Liver (tissue), 9 donors: ENCODE data around the gene NEDD4. TPM values are rescaled to one million over a fixed set of nuclear protein-coding genes. Genes with fewer than 3 reads are reported as not detected.

Experiments used
- DNase-seq: peaks from one replicate; pipeline ENCODE4 v3.0.0-alpha.2; 2017; ENCODE audit warnings: low spot score
- H3K27ac ChIP-seq, 2 donors: one replicate each; pipeline ENCODE4 v1.7.0; 2013; ENCODE audit warnings: inconsistent platforms in 2 of 2, low read length in 2 of 2, control low read depth in 1 of 2, low read depth in 1 of 2, mild to moderate bottlenecking in 1 of 2
- H3K27me3 ChIP-seq, 4 donors: one replicate each; pipeline versions ENCODE4 v1.6.1 to v1.7.0; 2013; ENCODE audit warnings: low read length in 3 of 4, inconsistent platforms in 1 of 4, mild to moderate bottlenecking in 1 of 4, moderate library complexity in 1 of 4; ENCODE audit not compliant: control insufficient read depth in 4 of 4, insufficient read depth in 4 of 4
- H3K36me3 ChIP-seq, 4 donors: one replicate each; pipeline versions ENCODE4 v1.6.1 to v1.7.0; 2013; ENCODE audit warnings: low read length in 3 of 4, mild to moderate bottlenecking in 3 of 4, low read depth in 1 of 4, moderate library complexity in 1 of 4; ENCODE audit not compliant: control insufficient read depth in 4 of 4, insufficient read depth in 3 of 4
- H3K4me1 ChIP-seq, 4 donors: one replicate each; pipeline versions ENCODE4 v1.6.1 to v1.7.0; 2013; ENCODE audit warnings: low read length in 3 of 4, mild to moderate bottlenecking in 3 of 4, moderate library complexity in 1 of 4; ENCODE audit not compliant: control insufficient read depth in 4 of 4, insufficient read depth in 4 of 4
- H3K4me3 ChIP-seq, 3 donors: one replicate each; pipeline versions ENCODE4 v1.6.1 to v1.7.0; 2013; ENCODE audit warnings: low read length in 3 of 3, control low read depth in 1 of 3, low read depth in 1 of 3, mild to moderate bottlenecking in 1 of 3
- H3K9ac ChIP-seq, 2 donors: one replicate each; pipeline ENCODE4 v1.7.0; 2013; ENCODE audit warnings: low read length in 2 of 2, mild to moderate bottlenecking in 2 of 2, moderate library complexity in 2 of 2, control low read depth in 1 of 2, low read depth in 1 of 2
- H3K9me3 ChIP-seq, 4 donors: one replicate each; pipeline versions ENCODE4 v1.6.1 to v1.7.0; 2013; ENCODE audit warnings: low read length in 3 of 4; ENCODE audit not compliant: control insufficient read depth in 4 of 4
- ATF3 ChIP-seq: IDR thresholded peaks from 2 replicates; pipeline ENCODE4 v1.6.1; 2016; ENCODE audit warnings: antibody characterized with exemption
- CTCF ChIP-seq: fragments of 150-350 bp; IDR thresholded peaks from 2 replicates; pipeline ENCODE4 v1.5.1; 2017; ENCODE audit warnings: improper control_type of control experiment, low read depth, low read length; ENCODE audit not compliant: missing input control
- EGR1 ChIP-seq, 2 donors: IDR thresholded peaks; 2 replicates each; pipeline ENCODE4 v1.6.1; 2016 to 2018; ENCODE audit warnings: antibody characterized with exemption in 2 of 2, low read depth in 2 of 2
- FOXA1 ChIP-seq: IDR thresholded peaks from 2 replicates; pipeline ENCODE4 v1.6.1; 2016; ENCODE audit warnings: antibody characterized with exemption
- FOXA2 ChIP-seq: IDR thresholded peaks from 2 replicates; pipeline ENCODE4 v1.6.1; 2016; ENCODE audit warnings: antibody characterized with exemption
- GABPA ChIP-seq, 2 donors: IDR thresholded peaks in 1 of 2; conservative IDR thresholded peaks in 1 of 2; 2 replicates each; pipeline ENCODE4 v1.6.1; 2016; ENCODE audit warnings: antibody characterized with exemption in 2 of 2, mild to moderate bottlenecking in 1 of 2, moderate library complexity in 1 of 2
- HNF4A ChIP-seq, 2 donors: conservative IDR thresholded peaks; 2 replicates each; pipeline ENCODE4 v1.6.1; 2016; ENCODE audit warnings: antibody characterized with exemption in 2 of 2, mild to moderate bottlenecking in 2 of 2
- HNF4G ChIP-seq: IDR thresholded peaks from 2 replicates; pipeline ENCODE4 v1.6.1; 2016; ENCODE audit warnings: antibody characterized with exemption
- JUND ChIP-seq, 2 donors: IDR thresholded peaks; 2 replicates each; pipeline ENCODE4 v1.6.1; 2016; ENCODE audit warnings: antibody characterized with exemption in 2 of 2
- MAX ChIP-seq: IDR thresholded peaks from 2 replicates; pipeline ENCODE4 v1.6.1; 2016; ENCODE audit warnings: antibody characterized with exemption
- NR2F2 ChIP-seq: IDR thresholded peaks from 2 replicates; pipeline ENCODE4 v1.6.1; 2016; ENCODE audit warnings: antibody characterized with exemption
- RAD21 ChIP-seq, 2 donors: IDR thresholded peaks; 2 replicates each; pipeline ENCODE4 v1.6.1; 2016; ENCODE audit warnings: antibody characterized with exemption in 2 of 2, mild to moderate bottlenecking in 2 of 2
- REST ChIP-seq: IDR thresholded peaks from 2 replicates; pipeline ENCODE4 v1.6.1; 2016; ENCODE audit warnings: antibody characterized with exemption, mild to moderate bottlenecking
- RXRA ChIP-seq, 2 donors: IDR thresholded peaks; 2 replicates each; pipeline ENCODE4 v1.6.1; 2017 to 2018; ENCODE audit warnings: antibody characterized with exemption in 2 of 2, mild to moderate bottlenecking in 1 of 2
- SP1 ChIP-seq: IDR thresholded peaks from 2 replicates; pipeline ENCODE4 v1.6.1; 2018; ENCODE audit warnings: antibody characterized with exemption, mild to moderate bottlenecking
- TAF1 ChIP-seq: conservative IDR thresholded peaks from 2 replicates; pipeline ENCODE4 v1.6.1; 2016; ENCODE audit warnings: antibody characterized with exemption, mild to moderate bottlenecking
- YY1 ChIP-seq: IDR thresholded peaks from 2 replicates; pipeline ENCODE4 v1.6.1; 2016; ENCODE audit warnings: antibody characterized with exemption, mild to moderate bottlenecking
- ZBTB33 ChIP-seq: IDR thresholded peaks from 2 replicates; pipeline ENCODE4 v1.6.1; 2016; ENCODE audit warnings: antibody characterized with exemption
- polyA plus RNA-seq, 2 donors: library from polyadenylated mRNA; stranded (reverse) in 1 of 2; unstranded in 1 of 2; fragments of 200-250 nt in 1 of 2; fragments of >200 nt in 1 of 2; fragmentation: Nextera tagmentation in 1 of 2; extraction: Ambion mirVana in 1 of 2; gene quantifications; one replicate each; pipeline versions ENCODE4 v1.2.1 to v1.2.3, GENCODE V29; 2013 to 2015
- total RNA-seq, 2 donors: library from RNA; depleted of rRNA; stranded (reverse); fragments of >200 nt; gene quantifications; one replicate each; pipeline ENCODE4 v1.2.3, GENCODE V29; 2014
- donor health status: healthy.
- donor health status: healthy.
- donor health status: healthy.
- donor health status: healthy.
- donor health status: healthy.

NEDD4 gene
- total and polyA plus RNA-seq, 4 donors = 9.1 to 17.5 (median 12.4) TPM

- Histone ChIP-seq H3K4me1 (no peaks in the 10 kb centered on the region), H3K27me3 (no peaks in the 10 kb centered on the region)
- no peak for DNase-seq
Observed at GRCh38 chr15:55784286-55784685, 209.1 kb downstream of the NEDD4 start.

More at GRCh38 chr15:55784286-55784685, 209.1 kb downstream of the NEDD4 start:
- H3K9me3 ChIP-seq = no peaks in the 10 kb centered on the region
- no peak overlapping the region for H3K27ac ChIP-seq
- TF ChIP-seq CTCF = no peak
- no peak for TF ChIP-seq EGR1 (IDR thresholded peaks at IDR 0.05; ENCODE audit: low read depth in 2 of 2)
- TF ChIP-seq TAF1 = no peak
- no peak for TF ChIP-seq RAD21 (IDR thresholded peaks at IDR 0.05)
- no peak for TF ChIP-seq YY1
- TF ChIP-seq ATF3 = no peak
- TF ChIP-seq RXRA (IDR thresholded peaks at IDR 0.05) = no peak
- no peak for TF ChIP-seq FOXA1
- no peak for TF ChIP-seq SP1
- no peak for TF ChIP-seq GABPA (IDR thresholded peaks at IDR 0.05 in 1 of 2, conservative IDR thresholded peaks at IDR 0.05 in 1 of 2)
- no peak for TF ChIP-seq JUND (IDR thresholded peaks at IDR 0.05)
- no peak for TF ChIP-seq ZBTB33
- no peak for TF ChIP-seq NR2F2
- no peak for TF ChIP-seq FOXA2
- TF ChIP-seq HNF4A (conservative IDR thresholded peaks at IDR 0.05) = no peak
- no peak for TF ChIP-seq MAX
- TF ChIP-seq REST = no peak
- no peak for TF ChIP-seq HNF4G
- no peak overlapping the region for H3K9ac ChIP-seq
- no peak overlapping the region for H3K4me3 ChIP-seq
- no peaks in the 10 kb centered on the region for H3K36me3 ChIP-seq
